ENCODE data around the gene BRD3OS. TPM values are rescaled to one million over a fixed set of nuclear protein-coding genes. Genes with fewer than 3 reads are reported as not detected.
"Not testable (repeated sequence)": the region's sequence is repeated elsewhere in the genome, so short reads cannot be mapped to it uniquely, and the experiment has no call there.

The BRD3OS gene, protein sequence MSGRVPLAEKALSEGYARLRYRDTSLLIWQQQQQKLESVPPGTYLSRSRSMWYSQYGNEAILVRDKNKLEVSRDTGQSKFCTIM
- total RNA-seq, result 5.3 TPM

DNA sequence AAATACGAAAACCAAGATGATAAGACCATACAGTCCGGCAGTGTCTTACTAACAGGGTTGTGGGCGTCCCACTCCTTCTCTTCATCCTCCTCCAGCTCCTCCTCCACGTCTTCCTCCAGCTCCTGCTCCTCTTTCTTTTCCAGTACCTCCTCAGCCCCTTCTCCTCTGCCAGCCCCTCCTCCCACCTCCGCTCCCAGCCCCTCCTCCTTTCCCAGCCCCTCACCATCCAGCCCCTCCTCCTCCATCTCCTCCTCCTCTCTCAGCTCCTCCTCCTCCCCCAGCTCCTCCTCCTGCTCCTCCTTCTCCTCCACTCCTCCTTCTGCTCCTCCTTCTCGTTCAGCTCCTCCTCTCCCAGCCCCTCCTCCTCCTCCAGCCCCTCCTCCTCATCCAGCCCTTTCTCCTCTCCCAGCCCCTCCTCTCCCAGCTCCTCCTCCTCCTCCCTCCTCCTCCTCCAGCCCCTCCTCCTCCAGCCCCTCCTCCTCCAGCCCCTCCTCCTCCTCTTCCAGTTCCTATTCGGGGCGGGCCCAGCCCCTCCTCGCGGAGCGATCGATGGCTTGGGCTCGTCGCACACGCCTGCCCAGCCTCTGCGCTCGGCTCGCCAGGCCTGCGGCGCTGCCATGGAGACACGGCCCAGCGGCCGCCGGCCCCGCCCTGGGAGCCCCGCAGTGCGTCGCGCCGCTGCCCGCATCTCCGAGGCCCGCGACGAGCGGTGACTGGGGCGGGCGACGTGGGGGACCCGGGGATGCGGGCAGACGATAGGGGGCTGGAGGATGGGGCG, at the start of gene BRD3OS:
TSS of gene BRD3OS (plus strand) at position 654 of the 778 bp plus-strand sequence. CDS start 1,267 bp downstream, outside the sequence.
- peak; percentile 98 for ATAC-seq

DNA sequence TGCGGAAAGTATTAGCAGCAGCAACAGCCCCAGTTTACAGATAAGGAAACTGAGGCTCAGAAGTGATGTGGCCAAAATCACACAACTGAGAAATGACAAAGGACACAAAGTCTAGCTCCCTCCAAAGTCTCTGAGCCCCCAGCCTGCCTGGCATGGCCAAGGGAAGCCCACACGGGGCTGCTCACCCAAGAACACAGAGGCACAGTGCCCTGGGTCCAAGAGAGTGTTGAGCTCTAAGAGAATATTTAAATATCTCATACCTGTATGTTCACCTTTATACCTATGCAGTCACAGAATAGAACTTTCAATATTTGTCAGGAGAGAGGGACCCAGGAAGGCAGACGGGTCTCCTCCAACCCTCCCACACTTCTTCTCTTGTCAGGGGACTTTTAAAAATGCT, 49.8 kb upstream of the BRD3OS start:
- ATAC-seq, result no peak

DNA sequence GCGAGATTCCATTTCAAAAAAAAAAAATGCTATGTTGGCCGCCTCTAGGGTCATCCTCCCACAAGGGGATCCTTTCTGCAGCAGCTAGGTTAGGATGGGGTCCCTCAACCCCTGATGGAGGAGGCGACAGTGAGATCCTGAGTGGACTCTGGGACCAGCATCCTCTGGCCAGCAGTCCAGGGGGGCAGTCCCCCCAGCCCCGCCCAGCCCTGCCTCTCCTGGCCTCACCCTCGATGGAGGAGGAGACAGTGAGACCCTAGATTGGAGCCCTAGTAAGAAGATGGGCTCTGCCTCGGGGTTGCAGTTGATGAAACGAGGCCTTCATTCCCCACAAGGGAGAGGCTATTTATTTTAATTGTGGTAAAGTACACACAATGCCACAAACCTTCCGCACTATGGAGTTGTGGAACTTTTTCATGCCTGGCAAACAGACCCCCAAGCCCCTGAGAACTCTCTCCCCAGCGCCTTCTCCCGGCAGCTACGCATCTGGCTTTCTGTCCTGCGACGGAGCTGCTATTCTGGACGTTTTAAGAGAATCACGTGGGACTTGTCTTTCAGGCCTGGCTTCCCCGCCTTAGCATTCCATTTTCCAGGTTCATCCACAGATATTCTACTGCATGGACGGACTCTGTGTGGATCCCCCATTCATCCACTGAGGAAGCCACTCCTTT, 49.0 kb upstream of the BRD3OS start:
- ATAC-seq, result no peak

DNA sequence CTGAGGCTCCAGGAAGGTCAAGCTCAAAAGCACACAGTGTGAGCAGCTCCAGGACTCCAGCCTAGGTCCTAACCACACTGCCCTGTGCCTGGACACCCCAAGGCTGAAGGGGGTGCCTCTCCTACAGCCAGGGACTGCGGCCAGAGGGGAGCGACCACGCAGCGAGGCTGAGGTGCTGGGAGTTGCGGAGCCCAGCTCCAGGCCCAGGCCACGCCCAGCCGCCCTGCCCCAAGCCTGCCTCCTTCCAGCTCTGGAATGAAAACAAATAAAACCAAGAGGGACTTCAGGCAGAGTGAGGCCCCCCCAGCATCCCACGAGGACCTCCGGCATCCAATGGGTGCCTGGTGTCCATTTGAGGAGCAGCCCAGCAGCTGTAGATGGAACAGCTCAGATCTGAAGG, 48.4 kb upstream of the BRD3OS start:
- ATAC-seq, result no peak

DNA sequence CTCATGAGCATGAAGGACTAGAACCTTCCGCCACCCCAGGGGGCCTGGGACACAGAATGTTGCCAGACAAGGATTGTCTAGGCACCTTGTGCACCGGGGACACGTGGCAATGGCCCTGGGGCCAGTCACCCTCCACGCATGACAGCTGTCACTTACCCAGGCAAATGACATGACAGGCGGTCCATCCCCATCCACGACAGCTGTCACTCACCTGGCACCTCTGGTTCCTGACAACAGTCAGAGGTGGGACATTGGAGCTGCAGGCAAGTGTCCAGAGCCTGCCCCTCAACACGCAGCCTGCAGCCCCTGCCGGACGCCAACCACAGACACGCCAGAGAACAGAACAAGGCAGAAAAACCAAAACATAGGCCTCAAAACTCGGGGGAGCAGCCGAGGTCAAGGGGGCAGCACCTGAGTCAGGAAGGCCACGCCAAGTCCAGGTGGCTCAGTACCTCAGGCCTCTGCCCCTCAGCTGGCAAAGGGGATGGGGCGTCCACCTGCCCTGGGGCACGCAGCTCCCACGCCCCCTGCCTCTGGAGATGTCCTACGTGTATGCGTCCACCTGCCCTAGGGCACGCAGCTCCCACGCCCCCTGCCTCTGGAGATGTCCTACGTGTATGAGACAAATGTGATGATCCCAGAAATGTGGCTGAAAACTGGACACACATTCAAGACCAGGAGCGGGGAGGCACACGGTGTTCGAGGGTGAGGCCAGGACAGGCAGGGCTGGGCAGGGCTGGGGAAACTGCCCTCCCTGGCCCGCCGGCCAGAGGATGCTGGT, 47.7 kb upstream of the BRD3OS start:
- no peak for ATAC-seq

DNA sequence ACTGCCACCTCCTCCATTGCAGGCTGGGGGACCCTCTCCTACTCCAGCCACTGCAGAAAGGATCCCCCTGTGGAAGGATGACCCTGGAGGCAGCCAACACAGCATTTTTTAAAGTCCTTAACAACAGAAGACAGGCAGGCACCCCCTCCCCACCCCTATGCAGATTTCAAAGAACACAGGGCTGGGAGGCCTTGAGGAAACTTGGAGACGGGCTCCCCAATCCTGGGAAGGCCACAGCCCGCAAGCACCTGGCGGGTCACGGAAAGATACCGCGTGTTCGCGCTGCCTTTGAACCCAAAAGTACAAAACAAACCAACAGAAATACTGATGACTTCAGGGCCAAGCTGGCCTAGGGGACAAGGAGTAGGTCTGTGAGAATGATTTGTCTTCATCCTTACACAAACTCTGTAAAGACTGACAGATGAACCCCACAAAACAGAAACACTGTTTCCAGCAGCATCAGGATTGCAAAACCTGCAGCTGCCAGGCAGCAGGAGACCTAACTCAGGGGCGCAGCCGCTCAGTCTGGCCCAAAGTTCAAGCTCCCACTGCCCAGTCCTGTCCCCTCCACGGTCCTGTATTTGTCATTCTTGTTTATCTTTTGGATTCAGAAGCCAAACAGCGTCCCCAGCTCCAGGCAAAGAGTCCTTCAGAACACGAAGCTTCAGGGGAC, 46.9 kb upstream of the BRD3OS start:
- ATAC-seq, result no peak

DNA sequence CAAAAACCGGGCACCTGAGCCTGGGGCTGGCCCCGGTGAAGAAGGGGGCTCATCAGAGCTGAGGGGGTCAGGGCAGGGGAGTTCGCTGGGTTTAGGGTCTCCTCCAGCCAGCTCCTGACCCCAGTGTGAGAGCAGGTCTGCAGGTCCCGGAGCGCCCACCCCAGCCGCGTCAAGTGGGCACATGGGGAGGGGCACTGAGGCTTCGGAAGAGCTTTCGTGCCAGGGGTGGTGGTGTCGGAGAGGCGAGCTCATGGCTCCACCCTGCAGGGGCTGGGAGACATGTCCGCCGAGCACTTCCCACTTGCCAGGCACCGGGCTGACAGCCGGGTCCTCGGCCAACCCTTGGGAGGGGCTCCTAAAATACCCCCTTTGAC, 46.4 kb upstream of the BRD3OS start:
- ATAC-seq, result no peak

DNA sequence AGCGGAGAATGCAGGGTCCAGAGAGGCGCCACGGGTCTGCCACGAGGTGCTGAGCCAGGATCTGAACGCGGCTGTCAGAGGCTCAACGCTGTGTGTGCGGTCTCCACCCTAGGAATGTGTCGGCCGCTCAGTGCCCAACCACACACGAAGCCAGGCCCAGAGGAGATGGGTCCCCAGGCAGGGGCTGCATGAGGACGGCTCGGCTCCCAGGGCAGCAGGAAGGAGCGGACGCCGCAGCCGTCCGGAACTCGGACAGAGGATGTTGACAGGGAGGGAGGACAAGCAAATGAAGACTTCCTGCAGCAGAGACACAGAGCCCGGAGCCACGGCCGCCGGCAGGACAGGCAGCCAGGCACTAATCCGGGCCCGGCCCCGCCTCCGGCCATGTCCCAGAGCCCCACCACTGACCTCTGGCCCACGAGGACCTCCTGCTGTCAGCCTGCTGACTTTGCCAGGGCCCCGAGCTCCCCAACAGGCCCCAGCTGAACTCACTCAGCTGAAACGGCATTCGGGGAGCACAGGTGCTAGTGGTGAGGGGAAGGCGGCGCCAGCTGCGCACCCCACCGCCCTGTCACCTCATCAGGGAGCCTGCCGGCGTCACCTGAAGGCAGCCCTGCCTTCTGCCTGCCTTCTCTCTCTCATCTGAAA, 45.9 kb upstream of the BRD3OS start:
- peak; percentile 35 for ATAC-seq

DNA sequence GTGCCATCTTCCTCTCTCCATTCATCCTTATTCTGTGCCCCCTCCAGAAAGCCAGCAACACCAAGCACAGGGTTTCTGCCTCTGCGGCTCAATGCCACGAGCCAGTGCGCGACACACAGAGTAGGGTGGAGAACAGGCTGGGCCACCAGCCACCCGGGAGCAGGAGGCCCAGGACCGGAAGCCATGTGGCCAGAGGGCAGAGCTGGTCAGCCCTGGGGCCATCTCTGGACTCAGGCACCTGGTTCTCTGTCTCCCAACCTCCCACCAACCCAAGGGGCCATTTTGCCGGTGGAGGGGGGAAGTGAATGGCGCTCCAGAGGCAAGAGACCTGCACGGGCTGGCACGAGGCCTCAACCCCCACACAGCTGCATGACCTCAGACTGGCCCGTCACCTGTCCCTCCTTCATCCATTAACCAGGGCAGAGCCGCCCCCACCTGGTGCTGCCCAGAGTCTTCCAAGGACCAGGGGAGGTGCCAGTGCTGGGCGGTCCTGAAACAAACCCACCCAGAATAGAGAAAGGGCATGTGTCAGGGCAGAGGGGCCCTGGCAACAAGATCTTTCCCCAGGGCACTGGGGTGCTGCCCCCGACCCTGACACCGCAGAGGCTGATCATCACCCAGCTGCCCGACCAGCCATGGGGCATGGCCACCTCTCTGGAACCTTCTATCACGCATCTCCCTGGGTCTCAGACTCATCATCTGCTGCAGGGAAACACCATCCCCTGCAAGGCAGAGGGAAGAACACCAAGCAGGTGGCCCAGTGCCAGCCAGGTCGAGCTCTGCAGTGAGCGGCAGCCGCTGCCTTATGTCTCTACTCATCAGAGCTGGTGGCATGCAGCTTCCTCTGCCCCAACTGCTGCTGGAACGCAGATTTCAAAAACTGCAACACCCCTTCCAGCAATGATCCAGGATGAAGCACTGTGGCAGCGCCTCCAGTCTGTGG, 45.1 kb upstream of the BRD3OS start:
- ATAC-seq, result no peak

DNA sequence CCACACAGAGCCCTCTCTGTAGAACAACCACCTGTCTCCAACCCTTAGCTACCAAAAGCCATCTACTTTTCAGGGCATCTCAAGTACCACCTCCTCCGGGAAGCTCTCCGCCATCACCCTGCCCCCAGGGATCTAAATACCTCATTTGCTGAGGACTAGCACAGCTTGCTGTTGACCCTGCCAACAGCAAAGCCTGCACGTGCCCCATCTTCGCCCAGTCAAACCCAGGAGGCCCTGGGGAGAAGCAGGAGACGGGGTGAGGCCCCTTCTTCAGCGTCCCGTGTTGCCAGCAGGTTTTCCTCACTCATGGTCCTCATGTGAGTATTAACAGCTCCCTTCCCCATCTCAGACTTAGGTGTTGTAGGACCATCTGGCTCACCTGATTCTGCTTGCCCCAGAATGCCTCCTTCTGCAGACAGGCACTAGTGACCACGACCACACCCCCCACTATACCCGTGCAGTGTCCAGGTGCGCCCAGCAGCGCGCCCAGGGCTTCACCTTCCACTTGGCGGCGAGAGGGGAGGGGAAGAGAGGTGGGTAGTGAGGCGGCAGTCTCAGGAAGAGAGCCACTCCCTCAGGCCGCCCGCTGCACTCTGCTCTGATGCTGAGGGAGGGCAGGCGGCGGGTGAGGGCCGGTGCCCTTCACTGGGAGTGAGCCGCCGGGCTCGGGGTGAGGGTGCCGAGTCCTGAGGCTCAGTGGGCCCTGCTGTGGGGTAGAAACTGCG, 44.3 kb upstream of the BRD3OS start:
- no peak for ATAC-seq

DNA sequence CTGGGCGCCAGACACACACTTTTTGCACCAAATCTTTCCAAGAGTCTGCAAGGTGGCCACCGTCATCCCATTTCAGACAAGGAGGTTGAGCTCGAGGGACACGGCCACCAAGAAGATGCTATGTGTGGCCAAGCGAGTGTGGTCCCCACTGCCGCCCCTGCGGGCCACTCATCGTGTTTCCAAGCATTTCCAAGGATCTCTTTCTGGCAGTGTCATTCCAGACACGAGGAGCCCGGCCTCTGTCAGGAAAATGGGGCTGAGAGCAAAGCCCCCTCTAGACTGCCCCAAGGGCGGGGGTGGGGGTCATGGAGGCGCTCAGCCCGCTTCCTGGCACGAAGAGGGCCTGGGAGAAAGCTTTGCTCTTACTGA, 43.7 kb upstream of the BRD3OS start:
- ATAC-seq, result no peak

DNA sequence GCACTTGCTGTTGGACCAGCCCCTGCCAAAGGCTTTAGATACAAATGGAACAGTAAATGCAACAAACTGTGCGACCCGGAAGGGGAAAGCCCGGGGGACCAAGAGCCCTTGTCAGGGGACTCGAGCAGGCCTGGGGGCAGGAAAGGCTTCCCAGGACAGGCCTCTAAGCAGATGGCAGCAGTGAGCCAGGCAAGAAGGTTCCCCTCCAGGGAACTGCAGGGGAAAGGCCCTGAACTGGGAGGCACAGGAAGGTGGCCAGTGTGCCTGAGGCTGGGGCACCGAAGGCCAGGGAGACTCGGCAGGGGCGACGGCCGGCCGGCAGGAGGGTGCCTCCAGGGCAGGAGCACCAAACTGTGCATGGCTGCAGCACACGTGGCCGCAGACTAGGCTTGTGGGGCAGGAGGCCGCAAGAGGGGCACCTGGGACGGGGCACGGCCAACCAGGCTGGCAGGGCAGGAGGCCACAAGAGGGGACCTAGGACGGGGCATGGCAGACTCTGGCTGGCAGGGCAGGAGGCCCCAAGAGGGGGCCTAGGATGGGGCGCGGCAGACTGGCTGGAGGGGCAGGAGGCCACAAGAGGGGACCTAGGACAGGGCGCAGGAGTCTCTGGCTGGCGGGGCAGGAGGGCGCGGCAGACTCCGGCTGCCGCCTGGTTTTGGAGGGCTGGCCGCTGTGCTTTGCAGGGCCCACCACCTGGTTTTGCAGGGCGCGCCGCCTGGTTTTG, 43.2 kb upstream of the BRD3OS start:
- ATAC-seq, result no peak

DNA sequence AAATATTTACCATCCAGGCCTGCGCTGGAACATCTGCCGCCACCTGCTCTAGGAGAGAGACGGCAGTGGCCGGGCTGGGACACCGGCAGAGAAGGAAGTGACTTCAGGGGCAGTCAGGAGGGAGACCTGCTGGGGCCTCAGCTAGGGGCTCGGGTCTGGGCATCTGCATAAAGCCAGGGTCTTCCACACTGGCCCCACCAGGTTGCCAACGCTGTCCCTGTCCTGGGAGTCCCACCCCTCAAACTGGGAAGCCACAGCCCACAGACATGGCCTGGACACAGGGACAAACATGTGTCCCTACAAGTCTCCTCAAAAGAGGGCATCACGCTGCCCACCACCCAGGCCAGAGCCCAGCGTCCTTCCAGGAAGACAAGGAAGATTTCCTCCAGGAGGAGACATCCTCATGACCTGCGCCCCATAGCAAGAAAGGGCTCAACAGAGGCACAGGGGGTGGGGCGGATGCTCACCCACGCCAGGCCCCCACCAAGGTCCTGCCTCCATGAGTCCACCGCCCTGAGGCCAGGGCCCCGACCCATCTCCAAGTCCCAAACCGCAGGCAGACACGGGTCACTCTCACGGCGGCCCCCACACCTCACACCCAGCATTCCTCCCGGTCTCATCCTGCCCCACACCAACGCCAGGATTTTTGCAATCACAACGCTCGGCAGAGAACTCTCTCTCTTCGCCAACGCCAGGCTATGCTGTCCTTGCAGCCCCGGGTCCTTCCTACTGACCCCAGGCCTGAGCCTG, 42.1 kb upstream of the BRD3OS start:
- no peak for ATAC-seq

DNA sequence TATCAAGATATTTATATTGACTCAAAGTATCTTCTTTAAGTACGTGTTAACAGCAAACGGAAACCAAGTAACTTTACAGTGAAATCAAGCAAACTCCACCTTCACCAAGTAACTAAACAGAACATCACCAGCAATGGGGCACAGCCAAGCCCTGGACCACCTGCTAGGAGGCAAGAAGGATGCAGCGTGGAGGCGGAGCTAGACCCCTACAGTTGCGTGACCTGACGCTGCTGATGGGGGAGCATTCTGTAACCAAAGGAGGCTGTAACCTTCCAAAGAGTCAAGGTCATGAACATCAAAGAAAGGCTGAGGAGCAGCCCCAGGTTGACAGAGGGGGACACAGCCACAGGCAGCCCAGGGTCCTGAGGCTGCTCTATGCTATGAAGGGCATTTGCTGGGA, 39.2 kb upstream of the BRD3OS start:
- ATAC-seq, result no peak

DNA sequence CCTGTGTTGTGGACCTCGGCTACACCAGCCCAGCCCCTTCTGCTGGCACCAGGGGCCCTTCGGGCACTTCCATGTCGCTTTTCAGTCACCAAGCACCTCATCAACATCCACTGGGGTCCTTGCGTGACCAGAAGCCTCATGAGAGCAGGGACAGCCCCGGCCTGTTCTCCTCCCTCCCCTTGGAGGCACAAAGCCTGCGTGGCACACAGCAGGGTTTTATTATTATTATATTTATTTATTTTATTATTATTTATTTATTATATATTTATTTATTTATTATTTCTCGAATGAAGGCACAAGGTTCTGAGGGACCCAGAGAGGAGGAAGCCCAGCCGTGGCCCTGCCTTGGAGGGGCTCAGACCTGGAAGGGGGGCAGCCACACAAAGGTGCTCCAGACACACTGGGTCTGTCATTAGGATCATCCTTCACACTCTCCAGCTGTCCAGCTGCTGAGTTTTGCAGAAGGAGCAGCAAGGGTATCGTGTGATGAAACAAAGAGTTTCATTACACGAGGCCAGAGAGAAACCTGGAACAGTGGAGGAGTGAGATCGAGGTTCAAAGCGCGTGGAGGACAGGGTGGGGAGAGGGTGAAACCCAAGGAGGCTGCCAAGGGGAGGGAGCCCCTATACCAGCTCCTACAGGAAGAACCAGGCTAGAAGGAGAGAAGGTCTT, 38.4 kb upstream of the BRD3OS start:
- no peak for ATAC-seq

DNA sequence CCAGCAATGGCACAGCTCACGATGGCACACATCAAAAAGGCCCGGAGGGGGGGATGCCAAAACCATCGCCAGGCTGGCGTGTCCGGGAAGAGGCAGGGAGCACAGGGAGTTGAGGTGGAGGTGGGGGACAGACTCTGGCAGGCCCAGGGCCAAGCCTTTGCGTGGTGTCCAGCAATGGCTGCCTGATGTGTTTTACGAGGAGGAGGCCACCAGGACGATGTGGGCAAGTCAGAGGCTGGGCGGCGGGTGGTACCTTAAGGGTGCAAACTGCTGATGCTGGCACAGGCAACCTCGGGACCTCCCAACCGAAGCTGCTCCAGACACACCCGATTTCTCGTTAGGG, 37.9 kb upstream of the BRD3OS start:
- ATAC-seq, result no peak

DNA sequence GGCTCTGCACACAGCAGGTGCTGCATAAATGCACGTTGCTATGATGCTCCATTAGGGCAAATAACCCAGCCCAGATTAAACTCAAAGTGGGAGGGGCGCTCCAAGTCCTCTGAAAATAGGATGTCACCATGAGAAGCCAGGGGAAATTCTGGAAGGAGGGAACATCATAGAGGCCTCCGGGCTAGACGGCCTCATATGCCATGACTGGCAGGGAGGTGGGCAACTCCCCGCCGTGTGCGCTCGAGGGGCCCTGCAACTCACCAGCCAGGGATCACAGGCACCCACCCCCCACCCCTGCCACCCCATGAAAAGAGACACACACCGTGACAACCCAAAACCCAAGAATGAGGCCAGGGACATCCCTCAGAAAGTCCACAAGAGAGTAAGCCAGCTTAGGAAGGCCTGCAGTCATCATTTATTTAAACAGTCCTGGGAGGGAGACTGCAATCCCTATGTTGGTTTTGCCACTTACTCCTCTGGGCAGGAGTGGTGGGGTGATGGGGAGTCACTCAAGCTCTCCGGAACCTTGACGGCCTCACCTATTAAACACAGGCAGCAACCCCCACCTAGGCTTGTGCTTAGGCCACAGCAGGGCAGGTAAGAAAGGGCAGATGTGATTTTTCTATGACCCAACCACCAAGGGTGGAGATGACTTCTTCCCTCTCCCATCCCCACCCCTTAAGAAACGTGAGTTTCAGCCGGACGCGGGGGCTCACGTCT, 37.2 kb upstream of the BRD3OS start:
- no peak for ATAC-seq

DNA sequence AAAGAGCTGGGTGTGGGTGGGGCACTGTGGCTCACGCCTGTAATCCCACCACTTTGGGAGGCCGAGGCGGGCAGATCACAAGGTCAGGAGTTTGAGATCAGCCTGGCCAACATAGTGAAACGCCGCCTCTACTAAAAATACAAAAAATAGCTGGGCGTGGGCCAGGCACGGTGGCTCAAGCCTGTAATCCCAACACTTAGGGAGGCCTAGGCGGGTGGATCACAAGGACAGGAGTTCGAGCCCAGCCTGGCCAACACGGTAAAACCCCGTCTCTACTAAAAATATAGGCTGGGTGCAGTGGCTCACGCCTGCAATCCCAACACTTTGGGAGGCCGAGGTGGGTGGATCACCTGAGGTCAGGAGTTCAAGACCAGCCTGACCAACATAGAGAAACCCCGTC, 36.5 kb upstream of the BRD3OS start:
- ATAC-seq, result not testable (repeated sequence)
